Activated T-helper 2 cell treated with anti-CD3 and anti-CD28 coated beads, Interferon-gamma antibody, Interleukin-2, Interleukin-4, amounts not matched to agents 10 μg/mL and 5 μg/mL and 100 μg/mL, durations not matched to agents 14 hours and 24 hours and 36 hours (primary cell): ENCODE data around the gene ARHGEF10L. TPM values are rescaled to one million over a fixed set of nuclear protein-coding genes. Genes with fewer than 3 reads are reported as not detected.

Source experiments
- DNase-seq: peaks from one replicate; pipeline ENCODE4 v3.0.0; 2021; ENCODE audit warnings: low spot score
- H3K27ac Mint-ChIP-seq: one replicate; pipeline ENCODE4 v1.8.0; 2021; ENCODE audit warnings: mixed read lengths
- H3K27me3 Mint-ChIP-seq: one replicate; pipeline ENCODE4 v1.8.0; 2021; ENCODE audit warnings: low read depth, mixed read lengths
- H3K36me3 Mint-ChIP-seq: one replicate; pipeline ENCODE4 v1.8.0; 2021; ENCODE audit warnings: low read depth, mixed read lengths
- H3K4me1 Mint-ChIP-seq: one replicate; pipeline ENCODE4 v1.8.0; 2021; ENCODE audit warnings: low read depth, mixed read lengths
- H3K4me3 Mint-ChIP-seq: one replicate; pipeline ENCODE4 v1.8.0; 2021; ENCODE audit warnings: low read depth, mild to moderate bottlenecking, moderate library complexity, mixed read lengths
- H3K9me3 Mint-ChIP-seq: one replicate; pipeline ENCODE4 v1.8.0; 2021; ENCODE audit warnings: mixed read lengths
- intact Hi-C: fragments of 100-400 bp; cut with micrococcal nuclease; formaldehyde crosslinking; loops from one replicate; pipeline ENCODE4 v1.15.1; 2023
- total RNA-seq: library from RNA; stranded (reverse); gene quantifications from 2 replicates; pipeline ENCODE4 v1.2.3, GENCODE V29; 2022

Gene ARHGEF10L
- total RNA-seq, 1 donor from 2014 or later = 0.05 TPM

GRCh38 chr1:17669305-17669704 lies 129.8 kb downstream of the ARHGEF10L start:
- no peak overlapping the region for H3K4me3 Mint-ChIP-seq
- intact Hi-C loops = no loop called here
- no peaks in the 10 kb centered on the region for H3K4me1 Mint-ChIP-seq
- H3K27ac Mint-ChIP-seq = no peak overlapping the region
- no peaks in the 10 kb centered on the region for H3K9me3 Mint-ChIP-seq
- no peak for DNase-seq
- no peaks in the 10 kb centered on the region for H3K27me3 Mint-ChIP-seq
- no peaks in the 10 kb centered on the region for H3K36me3 Mint-ChIP-seq

GRCh38 chr1:17669866-17670451 lies 130.5 kb downstream of the ARHGEF10L start:
- no peak for DNase-seq
- Mint-ChIP-seq H3K27me3 (no peaks in the 10 kb centered on the region), H3K9me3 (no peaks in the 10 kb centered on the region), H3K27ac (no peak overlapping the region), H3K4me1 (no peaks in the 10 kb centered on the region), H3K36me3 (no peaks in the 10 kb centered on the region), H3K4me3 (no peak overlapping the region)
- intact Hi-C loops = no loop called here

- Mint-ChIP-seq H3K4me3 (no peak overlapping the region), H3K4me1 (no peaks in the 10 kb centered on the region), H3K27ac (no peak overlapping the region), H3K27me3 (no peaks in the 10 kb centered on the region), H3K36me3 (no peaks in the 10 kb centered on the region), H3K9me3 (no peaks in the 10 kb centered on the region)
- intact Hi-C loops = no loop called here
- no peak for DNase-seq
These were observed 131.3 kb downstream of the ARHGEF10L start for GRCh38 chr1:17670587-17671313.

GRCh38 chr1:17671314-17671705 lies 131.8 kb downstream of the ARHGEF10L start:
- Mint-ChIP-seq H3K4me1 (no peaks in the 10 kb centered on the region), H3K27me3 (no peaks in the 10 kb centered on the region), H3K4me3 (no peak overlapping the region), H3K27ac (no peak overlapping the region), H3K9me3 (no peaks in the 10 kb centered on the region), H3K36me3 (no peaks in the 10 kb centered on the region)
- intact Hi-C loops = no loop called here
- DNase-seq = no peak

GRCh38 chr1:17671741-17672140 lies 132.2 kb downstream of the ARHGEF10L start:
- H3K4me1 Mint-ChIP-seq = no peaks in the 10 kb centered on the region
- no peaks in the 10 kb centered on the region for H3K36me3 Mint-ChIP-seq
- H3K27me3 Mint-ChIP-seq = no peaks in the 10 kb centered on the region
- H3K4me3 Mint-ChIP-seq = no peak overlapping the region
- DNase-seq = no peak
- intact Hi-C loops = no loop called here
- no peak overlapping the region for H3K27ac Mint-ChIP-seq
- H3K9me3 Mint-ChIP-seq = no peaks in the 10 kb centered on the region

- DNase-seq = no peak
- intact Hi-C loops = no loop called here
- H3K4me3 Mint-ChIP-seq = no peak overlapping the region
- H3K27me3 Mint-ChIP-seq = no peaks in the 10 kb centered on the region
- no peak overlapping the region for H3K27ac Mint-ChIP-seq
- no peaks in the 10 kb centered on the region for H3K36me3 Mint-ChIP-seq
- no peaks in the 10 kb centered on the region for H3K9me3 Mint-ChIP-seq
- no peaks in the 10 kb centered on the region for H3K4me1 Mint-ChIP-seq
These were observed 132.7 kb downstream of the ARHGEF10L start for GRCh38 chr1:17672226-17672625.

- no peaks in the 10 kb centered on the region for H3K27me3 Mint-ChIP-seq
- no peak for DNase-seq
- intact Hi-C loops = no loop called here
- no peaks in the 10 kb centered on the region for H3K36me3 Mint-ChIP-seq
- no peak overlapping the region for H3K27ac Mint-ChIP-seq
- no peaks in the 10 kb centered on the region for H3K9me3 Mint-ChIP-seq
- no peaks in the 10 kb centered on the region for H3K4me1 Mint-ChIP-seq
- no peak overlapping the region for H3K4me3 Mint-ChIP-seq
These were observed 134.0 kb downstream of the ARHGEF10L start for GRCh38 chr1:17673329-17674072.

- no peak overlapping the region for H3K4me3 Mint-ChIP-seq
- no peak overlapping the region for H3K27ac Mint-ChIP-seq
- no peaks in the 10 kb centered on the region for H3K27me3 Mint-ChIP-seq
- H3K9me3 Mint-ChIP-seq = no peaks in the 10 kb centered on the region
- no peaks in the 10 kb centered on the region for H3K4me1 Mint-ChIP-seq
- intact Hi-C loops = no loop called here
- no peak for DNase-seq
- no peaks in the 10 kb centered on the region for H3K36me3 Mint-ChIP-seq
These were observed 135.4 kb downstream of the ARHGEF10L start for GRCh38 chr1:17674726-17675500.

- no peaks in the 10 kb centered on the region for H3K4me1 Mint-ChIP-seq
- intact Hi-C loops = no loop called here
- no peak overlapping the region for H3K4me3 Mint-ChIP-seq
- H3K36me3 Mint-ChIP-seq = no peaks in the 10 kb centered on the region
- H3K9me3 Mint-ChIP-seq = no peaks in the 10 kb centered on the region
- H3K27ac Mint-ChIP-seq = no peak overlapping the region
- no peaks in the 10 kb centered on the region for H3K27me3 Mint-ChIP-seq
- no peak for DNase-seq
These were observed 136.2 kb downstream of the ARHGEF10L start for GRCh38 chr1:17675744-17676143.

GRCh38 chr1:17676387-17677060 lies 137.0 kb downstream of the ARHGEF10L start:
- Mint-ChIP-seq H3K4me3 (no peak overlapping the region), H3K4me1 (no peaks in the 10 kb centered on the region), H3K36me3 (no peaks in the 10 kb centered on the region), H3K27me3 (no peaks in the 10 kb centered on the region), H3K27ac (no peak overlapping the region), H3K9me3 (no peaks in the 10 kb centered on the region)
- DNase-seq = no peak
- intact Hi-C loops = no loop called here

GRCh38 chr1:17678011-17678410 lies 138.5 kb downstream of the ARHGEF10L start:
- H3K9me3 Mint-ChIP-seq = no peaks in the 10 kb centered on the region
- no peak for DNase-seq
- H3K27me3 Mint-ChIP-seq = no peaks in the 10 kb centered on the region
- no peak overlapping the region for H3K4me3 Mint-ChIP-seq
- intact Hi-C loops = no loop called here
- no peaks in the 10 kb centered on the region for H3K36me3 Mint-ChIP-seq
- H3K4me1 Mint-ChIP-seq = no peaks in the 10 kb centered on the region
- no peak overlapping the region for H3K27ac Mint-ChIP-seq

GRCh38 chr1:17679856-17680255 lies 140.4 kb downstream of the ARHGEF10L start:
- intact Hi-C loops = no loop called here
- Mint-ChIP-seq H3K27me3 (no peaks in the 10 kb centered on the region), H3K36me3 (no peaks in the 10 kb centered on the region), H3K4me3 (no peak overlapping the region), H3K9me3 (no peaks in the 10 kb centered on the region), H3K27ac (no peak overlapping the region), H3K4me1 (no peaks in the 10 kb centered on the region)
- DNase-seq = no peak
